HCT116 (cell line): ENCODE data around the gene SNTG2. TPM values are rescaled to one million over a fixed set of nuclear protein-coding genes. Genes with fewer than 3 reads are reported as not detected.

ENCODE experiments used
- ATAC-seq: fragments of 200-7000 bp; cut with Tn5 transposase; 2 replicates; pipeline ENCODE4 v1.9.1; 2020; ENCODE audit warnings: mild to moderate bottlenecking, moderate library complexity
- BruUV-seq: library from RNA; stranded (reverse); fragments of 400-500 nt; replicated peaks from 2 replicates; lab custom pipeline; 2021; lab: Mats Ljungman, UMichigan
- CTCF ChIA-PET: fragments of 300-600 bp; sonication (Branson Sonifier 250); formaldehyde crosslinking; loops from one replicate; lab custom pipeline; 2021; ENCODE audit warnings: antibody characterized with exemption; lab: Charles Lee
- POLR2A ChIA-PET: fragments of 300-600, 350-600 bp; sonication (Branson Sonifier 250); formaldehyde crosslinking; loops from one replicate; lab custom pipeline; 2021; ENCODE audit warnings: antibody characterized with exemption; lab: Charles Lee
- RAD21 ChIA-PET, 2 experiments: fragments of 300-600 bp; sonication (Branson Sonifier 250); formaldehyde crosslinking; loops; one replicate each; lab custom pipeline; 2023; ENCODE audit warnings: low total read pairs in 2 of 2; ENCODE audit not compliant: uncharacterized antibody in 2 of 2, unreplicated experiment in 2 of 2, low non-redundant PET in 1 of 2; lab: Charles Lee
- DNase-seq: peaks from one replicate; pipeline ENCODE4 v3.0.0-alpha.2; 2010; ENCODE audit warnings: low read depth, low spot score
- H2AFZ ChIP-seq: fragments of 200-600 bp; shearing (Covaris generic), sonication (generic); 2 replicates; pipeline ENCODE4 v1.6.1; 2017; ENCODE audit warnings: low read depth, mixed run types, mixed read lengths, antibody characterized with exemption, low read length; ENCODE audit not compliant: poor library complexity, severe bottlenecking
- H3K27ac ChIP-seq: 2 replicates; pipeline ENCODE4 v1.5.1; 2012; ENCODE audit warnings: low read depth, low read length
- H3K27me3 ChIP-seq: fragments of 200-600 bp; sonication (generic); 2 replicates; pipeline ENCODE4 v1.6.1; 2016; ENCODE audit warnings: mixed run types, low read length, mixed read lengths; ENCODE audit not compliant: insufficient read depth
- H3K36me3 ChIP-seq, 2 experiments: fragments of 200-500 bp in 1 of 2; fragments of 200-600 bp in 1 of 2; sonication (Bioruptor generic) in 1 of 2; sonication (generic) in 1 of 2; 2 replicates each; pipeline versions ENCODE4 v1.5.1 to v1.6.1; 2014 to 2016; ENCODE audit warnings: low read length in 2 of 2, inconsistent platforms in 1 of 2, mixed read lengths in 1 of 2, mixed run types in 1 of 2; ENCODE audit not compliant: insufficient read depth in 2 of 2, control insufficient read depth in 1 of 2
- H3K4me1 ChIP-seq, 2 experiments: fragments of 200-600 bp in 1 of 2; sonication (generic) in 1 of 2; 2 replicates each; pipeline versions ENCODE4 v1.5.1 to v1.6.1; 2012 to 2017; ENCODE audit warnings: low read length in 2 of 2, inconsistent platforms in 1 of 2, mild to moderate bottlenecking in 1 of 2, mixed read lengths in 1 of 2, mixed run types in 1 of 2, moderate library complexity in 1 of 2; ENCODE audit not compliant: insufficient read depth in 2 of 2, control insufficient read depth in 1 of 2
- H3K4me2 ChIP-seq: fragments of 200-600 bp; sonication (generic); 2 replicates; pipeline ENCODE4 v1.6.1; 2017; ENCODE audit warnings: mixed run types, low read length, mixed read lengths
- H3K4me3 ChIP-seq, 2 experiments: fragments of 200-600 bp in 1 of 2; sonication (generic) in 1 of 2; replicated peaks in 1 of 2; 2 replicates each; pipeline ENCODE4 v1.5.1; 2011 to 2016; ENCODE audit warnings: low read length in 2 of 2, control low read depth in 1 of 2, low read depth in 1 of 2, mild to moderate bottlenecking in 1 of 2, mixed read lengths in 1 of 2, mixed run types in 1 of 2
- H3K79me2 ChIP-seq: fragments of 200-600 bp; sonication (generic); 2 replicates; pipeline ENCODE4 v1.6.1; 2017; ENCODE audit warnings: mild to moderate bottlenecking, mixed run types, low read length, moderate library complexity, mixed read lengths; ENCODE audit not compliant: insufficient read depth
- H3K9ac ChIP-seq: fragments of 200-600 bp; sonication (generic); 2 replicates; pipeline ENCODE4 v1.6.1; 2016; ENCODE audit warnings: low read length, mixed read lengths
- H3K9me2 ChIP-seq: fragments of 200-600 bp; sonication (generic), shearing (Covaris generic); 2 replicates; pipeline ENCODE4 v1.6.1; 2017; ENCODE audit warnings: mixed run types, mild to moderate bottlenecking, moderate library complexity; ENCODE audit not compliant: insufficient read depth
- H3K9me3 ChIP-seq, 2 experiments: fragments of 200-500 bp in 1 of 2; fragments of 200-600 bp in 1 of 2; sonication (Bioruptor generic) in 1 of 2; sonication (generic) in 1 of 2; 2 replicates each; pipeline ENCODE4 v1.6.1; 2014 to 2017; ENCODE audit warnings: low read length in 2 of 2, mixed read lengths in 2 of 2, inconsistent platforms in 1 of 2, low read depth in 1 of 2, mild to moderate bottlenecking in 1 of 2, mixed run types in 1 of 2, moderate library complexity in 1 of 2; ENCODE audit not compliant: control insufficient read depth in 1 of 2, insufficient read depth in 1 of 2
- H4K20me1 ChIP-seq: fragments of 200-600 bp; sonication (generic), shearing (Covaris generic); 2 replicates; pipeline ENCODE4 v1.6.1; 2017; ENCODE audit warnings: mixed run types, mild to moderate bottlenecking, moderate library complexity; ENCODE audit not compliant: insufficient read depth
- ATF3 ChIP-seq: IDR thresholded peaks from 2 replicates; pipeline ENCODE4 v1.6.1; 2012
- CBX3 ChIP-seq: IDR thresholded peaks from 2 replicates; pipeline ENCODE4 v1.6.1; 2012; ENCODE audit warnings: low read depth
- EGR1 ChIP-seq: IDR thresholded peaks from 2 replicates; pipeline ENCODE4 v1.6.1; 2012; ENCODE audit warnings: low read depth
- EZH2 ChIP-seq: fragments of 200-600 bp; sonication (generic); IDR thresholded peaks from 2 replicates; pipeline ENCODE4 v1.6.1; 2017; ENCODE audit warnings: antibody characterized with exemption, mixed run types
- EZH2phosphoT487 ChIP-seq: fragments of 200-600 bp; IDR thresholded peaks from 2 replicates; pipeline ENCODE4 v1.6.1; 2018; ENCODE audit warnings: antibody characterized with exemption, borderline replicate concordance
- FOSL1 ChIP-seq: IDR thresholded peaks from 2 replicates; pipeline ENCODE4 v1.6.1; 2012; ENCODE audit warnings: low read depth
- POLR2A ChIP-seq: IDR thresholded peaks from 2 replicates; pipeline ENCODE4 v1.7.0; 2011; ENCODE audit warnings: borderline replicate concordance; ENCODE audit not compliant: insufficient read depth, insufficient read length; ENCODE audit errors: extremely low read depth
- POLR2AphosphoS5 ChIP-seq: IDR thresholded peaks from 2 replicates; pipeline ENCODE4 v1.6.1; 2011; ENCODE audit warnings: mild to moderate bottlenecking, low read depth, low read length, moderate library complexity
- SP1 ChIP-seq: IDR thresholded peaks from 2 replicates; pipeline ENCODE4 v1.6.1; 2012; ENCODE audit warnings: low read depth
- TCF7L2 ChIP-seq: IDR thresholded peaks from 2 replicates; pipeline ENCODE4 v1.7.0; 2011; ENCODE audit warnings: borderline replicate concordance, inconsistent platforms; ENCODE audit not compliant: insufficient read depth, insufficient read length; ENCODE audit errors: extremely low read depth
- ZFX ChIP-seq: fragments of 450-650 bp; IDR thresholded peaks from 2 replicates; pipeline ENCODE4 v1.6.1; 2017
- intact Hi-C: fragments of 100-400 bp; cut with micrococcal nuclease; formaldehyde crosslinking; loops from 2 replicates; pipeline ENCODE4 v1.10.0; 2022
- total RNA-seq: library from RNA; stranded (reverse); gene quantifications from one replicate; pipeline ENCODE4 v1.2.1, GENCODE V29; 2021; ENCODE audit not compliant: unreplicated experiment
- TF ChIP-seq, protein P1 (sequence below): IDR thresholded peaks from 2 replicates; pipeline ENCODE4 v1.6.1; 2012; ENCODE audit warnings: low read depth

SNTG2 gene
- total RNA-seq, 1 experiment from 2014 or later = not detected

GRCh38 chr2:1231466-1232063 lies 280.9 kb downstream of the SNTG2 start:
- no peaks in the 10 kb centered on the region for H3K36me3 ChIP-seq
- H3K27me3 ChIP-seq = no peaks in the 10 kb centered on the region
- H3K79me2 ChIP-seq = no peaks in the 10 kb centered on the region
- TF ChIP-seq TCF7L2 (no peak), SP1 (no peak), POLR2AphosphoS5 (no peak), EZH2phosphoT487 (no peak)
- TF ChIP-seq, protein P1, sequence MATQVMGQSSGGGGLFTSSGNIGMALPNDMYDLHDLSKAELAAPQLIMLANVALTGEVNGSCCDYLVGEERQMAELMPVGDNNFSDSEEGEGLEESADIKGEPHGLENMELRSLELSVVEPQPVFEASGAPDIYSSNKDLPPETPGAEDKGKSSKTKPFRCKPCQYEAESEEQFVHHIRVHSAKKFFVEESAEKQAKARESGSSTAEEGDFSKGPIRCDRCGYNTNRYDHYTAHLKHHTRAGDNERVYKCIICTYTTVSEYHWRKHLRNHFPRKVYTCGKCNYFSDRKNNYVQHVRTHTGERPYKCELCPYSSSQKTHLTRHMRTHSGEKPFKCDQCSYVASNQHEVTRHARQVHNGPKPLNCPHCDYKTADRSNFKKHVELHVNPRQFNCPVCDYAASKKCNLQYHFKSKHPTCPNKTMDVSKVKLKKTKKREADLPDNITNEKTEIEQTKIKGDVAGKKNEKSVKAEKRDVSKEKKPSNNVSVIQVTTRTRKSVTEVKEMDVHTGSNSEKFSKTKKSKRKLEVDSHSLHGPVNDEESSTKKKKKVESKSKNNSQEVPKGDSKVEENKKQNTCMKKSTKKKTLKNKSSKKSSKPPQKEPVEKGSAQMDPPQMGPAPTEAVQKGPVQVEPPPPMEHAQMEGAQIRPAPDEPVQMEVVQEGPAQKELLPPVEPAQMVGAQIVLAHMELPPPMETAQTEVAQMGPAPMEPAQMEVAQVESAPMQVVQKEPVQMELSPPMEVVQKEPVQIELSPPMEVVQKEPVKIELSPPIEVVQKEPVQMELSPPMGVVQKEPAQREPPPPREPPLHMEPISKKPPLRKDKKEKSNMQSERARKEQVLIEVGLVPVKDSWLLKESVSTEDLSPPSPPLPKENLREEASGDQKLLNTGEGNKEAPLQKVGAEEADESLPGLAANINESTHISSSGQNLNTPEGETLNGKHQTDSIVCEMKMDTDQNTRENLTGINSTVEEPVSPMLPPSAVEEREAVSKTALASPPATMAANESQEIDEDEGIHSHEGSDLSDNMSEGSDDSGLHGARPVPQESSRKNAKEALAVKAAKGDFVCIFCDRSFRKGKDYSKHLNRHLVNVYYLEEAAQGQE = no peak
- no TSS peak for BruUV-seq
- no peak overlapping the region for H3K4me2 ChIP-seq
- ChIA-PET CTCF (no interaction called here), POLR2A (no interaction called here), RAD21 (no interaction called here)
- DNase-seq = no peak
- no peaks in the 10 kb centered on the region for H3K9me3 ChIP-seq
- ATAC-seq = no peak
- H3K4me1 ChIP-seq = no peaks in the 10 kb centered on the region
- H3K9ac ChIP-seq = no peak overlapping the region
- intact Hi-C loops = no loop called here
- no peaks in the 10 kb centered on the region for H3K9me2 ChIP-seq
- H4K20me1 ChIP-seq = no peaks in the 10 kb centered on the region
- H3K27ac ChIP-seq = no peak overlapping the region
- H3K4me3 ChIP-seq = no peak overlapping the region
- no peak overlapping the region for H2AFZ ChIP-seq

- H3K36me3 ChIP-seq = no peaks in the 10 kb centered on the region
- CTCF ChIA-PET = no interaction called here
- H3K27me3 ChIP-seq = peaks cover 7% of the 10 kb centered on the region; the same call in 1 of the 2 replicates
- intact Hi-C loops = no loop called here
- H3K9me2 ChIP-seq = no peaks in the 10 kb centered on the region
- no peaks in the 10 kb centered on the region for H4K20me1 ChIP-seq
- ATAC-seq (no peak), DNase-seq (no peak)
- H3K4me2 ChIP-seq = no peak overlapping the region
- H3K4me3 ChIP-seq = no peak overlapping the region
- no peak overlapping the region for H3K9ac ChIP-seq
- no peaks in the 10 kb centered on the region for H3K79me2 ChIP-seq
- POLR2A ChIA-PET = no interaction called here
- no TSS peak for BruUV-seq
- no peaks in the 10 kb centered on the region for H3K9me3 ChIP-seq
- H3K4me1 ChIP-seq = no peaks in the 10 kb centered on the region
- H2AFZ ChIP-seq = no peak overlapping the region
- no peak overlapping the region for H3K27ac ChIP-seq
- RAD21 ChIA-PET = no interaction called here
- TF ChIP-seq FOSL1 = no peak
- no peak for TF ChIP-seq POLR2A
- no peak for TF ChIP-seq POLR2AphosphoS5
- no peak for TF ChIP-seq CBX3
- no peak for TF ChIP-seq EZH2
- TF ChIP-seq ZFX = no peak
- no peak for TF ChIP-seq EGR1
- TF ChIP-seq, protein P1 = no peak
- TF ChIP-seq TCF7L2 = no peak
- TF ChIP-seq ATF3 = no peak
Measured at GRCh38 chr2:1233281-1233680, 282.6 kb downstream of the SNTG2 start.
